Peyer's patch (tissue), 4 donors: ENCODE results near the gene BMF. TPM values are rescaled to one million over a fixed set of nuclear protein-coding genes. Genes with fewer than 3 reads are reported as not detected.

Source experiments
- DNase-seq, 3 donors: peaks; one replicate each; pipeline ENCODE4 v3.0.0-alpha.2; 2017 to 2019
- H3K27ac ChIP-seq, 4 donors: fragments of 200-600 bp; sonication (generic); one replicate each; pipeline ENCODE4 v1.5.1; 2016 to 2019
- H3K27me3 ChIP-seq, 2 donors: fragments of 200-600 bp; sonication (generic); one replicate each; pipeline ENCODE4 v1.5.1; 2019
- H3K36me3 ChIP-seq, 3 donors: fragments of 200-600 bp; sonication (generic); one replicate each; pipeline ENCODE4 v1.5.1; 2016 to 2019
- H3K4me1 ChIP-seq, 4 donors: fragments of 200-600 bp; sonication (generic); one replicate each; pipeline ENCODE4 v1.5.1; 2016 to 2019
- H3K4me3 ChIP-seq, 4 donors: fragments of 200-600 bp; sonication (generic); 1 replicate in 3 of 4; 2 replicates in 1 of 4; pipeline ENCODE4 v1.5.1; 2016 to 2019; ENCODE audit warnings: mild to moderate bottlenecking in 1 of 4
- H3K9me3 ChIP-seq, 4 donors: fragments of 200-600 bp; sonication (generic); one replicate each; pipeline ENCODE4 v1.5.1; 2016 to 2019; ENCODE audit warnings: mild to moderate bottlenecking in 1 of 4
- POLR2A ChIP-seq, 2 donors: fragments of 450-650 bp; IDR thresholded peaks; one replicate each; pipeline ENCODE4 v1.5.1; 2017; ENCODE audit warnings: antibody characterized with exemption in 2 of 2, mild to moderate bottlenecking in 2 of 2, moderate library complexity in 2 of 2
- total RNA-seq, 4 donors: library from RNA; depleted of rRNA; stranded (reverse); fragments of >200 nt; gene quantifications; one replicate each; pipeline ENCODE4 v1.1.0, GENCODE V29; 2016
- TF ChIP-seq, protein P1 (sequence below), 6 experiments: fragments of 450-650 bp in 4 of 6; fragments of 200-600 bp in 2 of 6; sonication (generic) in 1 of 6; IDR thresholded peaks; one replicate each; pipeline ENCODE4 v1.5.1; 2017 to 2019; ENCODE audit warnings: antibody characterized with exemption in 6 of 6, mild to moderate bottlenecking in 3 of 6, moderate library complexity in 1 of 6

The BMF gene
- total RNA-seq, 4 donors from 2014 or later = 13.5 to 98.2 (median 26.1) TPM

DNA sequence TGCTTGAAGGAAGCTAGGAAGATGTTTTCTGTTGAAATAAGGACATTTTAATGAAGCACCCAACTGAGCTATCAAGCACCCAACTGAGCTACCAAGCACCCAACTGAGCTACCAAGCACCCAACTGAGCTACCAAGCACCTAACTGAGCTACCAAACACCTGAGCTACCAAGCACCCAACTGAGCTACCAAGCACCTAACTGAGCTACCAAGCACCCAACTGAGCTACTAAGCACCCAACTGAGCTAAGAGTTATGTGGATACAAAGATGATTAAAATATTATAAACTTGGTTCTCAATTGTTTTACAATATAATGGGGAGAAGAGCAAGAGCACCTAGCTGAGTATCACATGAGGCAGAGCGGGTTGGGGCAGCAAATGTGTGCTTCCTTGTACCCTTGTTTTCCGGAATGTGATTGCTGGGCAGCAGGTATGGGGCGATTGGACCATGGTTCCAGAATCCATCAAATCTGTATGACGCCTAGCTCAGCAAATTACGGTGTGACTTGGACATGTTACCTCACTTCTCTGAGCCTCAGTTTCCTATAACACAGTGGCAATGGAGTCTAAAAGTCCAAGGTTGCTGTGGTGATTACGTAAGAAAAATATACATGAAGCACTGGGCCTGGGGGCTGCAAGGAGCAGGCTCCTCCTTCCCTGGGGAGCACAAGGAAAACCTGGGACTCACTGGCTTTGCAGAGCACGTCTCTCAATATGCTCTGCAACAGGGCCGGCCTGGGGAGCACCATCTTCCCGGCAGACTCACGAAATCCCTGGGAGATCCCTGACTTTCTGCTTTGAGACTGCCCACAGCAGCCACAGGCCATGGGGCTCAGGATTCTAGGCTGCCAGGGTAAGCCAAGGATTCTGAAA, 11.3 kb downstream of the BMF start:
- Histone ChIP-seq H3K36me3 (no peaks in the 10 kb centered on the region), H3K27ac (peak overlapping the region; percentile 91 to 94 (median 92))
- TF ChIP-seq, protein P1, sequence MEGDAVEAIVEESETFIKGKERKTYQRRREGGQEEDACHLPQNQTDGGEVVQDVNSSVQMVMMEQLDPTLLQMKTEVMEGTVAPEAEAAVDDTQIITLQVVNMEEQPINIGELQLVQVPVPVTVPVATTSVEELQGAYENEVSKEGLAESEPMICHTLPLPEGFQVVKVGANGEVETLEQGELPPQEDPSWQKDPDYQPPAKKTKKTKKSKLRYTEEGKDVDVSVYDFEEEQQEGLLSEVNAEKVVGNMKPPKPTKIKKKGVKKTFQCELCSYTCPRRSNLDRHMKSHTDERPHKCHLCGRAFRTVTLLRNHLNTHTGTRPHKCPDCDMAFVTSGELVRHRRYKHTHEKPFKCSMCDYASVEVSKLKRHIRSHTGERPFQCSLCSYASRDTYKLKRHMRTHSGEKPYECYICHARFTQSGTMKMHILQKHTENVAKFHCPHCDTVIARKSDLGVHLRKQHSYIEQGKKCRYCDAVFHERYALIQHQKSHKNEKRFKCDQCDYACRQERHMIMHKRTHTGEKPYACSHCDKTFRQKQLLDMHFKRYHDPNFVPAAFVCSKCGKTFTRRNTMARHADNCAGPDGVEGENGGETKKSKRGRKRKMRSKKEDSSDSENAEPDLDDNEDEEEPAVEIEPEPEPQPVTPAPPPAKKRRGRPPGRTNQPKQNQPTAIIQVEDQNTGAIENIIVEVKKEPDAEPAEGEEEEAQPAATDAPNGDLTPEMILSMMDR (IDR thresholded peaks at IDR 0.05) = no peak
- TF ChIP-seq POLR2A (IDR thresholded peaks at IDR 0.05) = no peak

DNA sequence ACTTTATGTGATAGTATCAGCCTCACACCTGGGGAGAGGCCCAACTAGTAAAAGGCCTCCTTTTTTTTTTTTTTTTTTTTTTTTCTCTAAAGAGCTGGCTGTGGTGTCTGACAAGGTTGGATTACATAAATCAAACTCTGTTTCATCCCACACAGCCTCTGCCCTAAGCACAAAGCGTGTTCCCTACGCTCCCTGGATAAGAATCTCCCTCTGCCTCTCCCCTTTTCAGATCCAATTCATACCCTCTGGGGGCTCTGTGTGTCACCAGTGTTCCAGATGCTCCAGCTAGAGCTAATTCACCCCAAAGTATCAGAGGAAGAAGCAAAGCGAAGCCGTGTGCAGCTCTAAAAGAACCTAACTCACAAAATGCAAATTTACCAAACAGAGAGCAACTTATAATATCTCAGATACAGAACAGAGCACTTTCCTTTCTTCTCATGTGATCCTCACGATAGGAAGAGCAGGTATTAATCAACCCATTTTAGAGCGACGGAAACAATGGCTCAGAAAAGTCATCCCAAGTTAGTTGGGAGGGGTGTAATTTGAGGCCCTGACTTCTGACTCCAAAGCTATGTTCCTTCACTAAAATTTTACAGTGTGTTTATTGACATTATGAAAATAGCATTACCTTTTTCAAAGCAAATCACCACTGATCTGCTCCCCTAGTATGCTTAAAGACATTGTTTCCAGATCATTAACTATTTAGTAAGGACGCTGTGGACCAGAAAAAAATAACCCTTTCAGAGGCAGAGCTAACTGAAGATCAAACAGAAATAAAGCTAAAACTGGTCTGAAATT, 12.4 kb downstream of the BMF start:
- DNase-seq = no peak
- Histone ChIP-seq H3K9me3 (no peaks in the 10 kb centered on the region), H3K4me3 (no peak overlapping the region), H3K4me1 (peaks cover 16 to 98% (median 69%) of the 10 kb centered on the region in 4 donors), H3K27me3 (no peaks in the 10 kb centered on the region), H3K27ac (peak overlapping the region in 2 of 4 donors; percentile 92 to 94), H3K36me3 (peaks cover 0 to 2% (median 0%) of the 10 kb centered on the region in 3 donors)
- TF ChIP-seq, protein P1 (IDR thresholded peaks at IDR 0.05) = no peak
- TF ChIP-seq POLR2A (IDR thresholded peaks at IDR 0.05) = no peak

More for the DNA sequence above, 11.3 kb downstream of the BMF start:
- H3K27me3 ChIP-seq = no peaks in the 10 kb centered on the region
- H3K9me3 ChIP-seq = no peaks in the 10 kb centered on the region
- no peak for DNase-seq
- H3K4me3 ChIP-seq = no peak overlapping the region
- peaks cover 16 to 98% (median 70%) of the 10 kb centered on the region in 4 donors for H3K4me1 ChIP-seq

DNA sequence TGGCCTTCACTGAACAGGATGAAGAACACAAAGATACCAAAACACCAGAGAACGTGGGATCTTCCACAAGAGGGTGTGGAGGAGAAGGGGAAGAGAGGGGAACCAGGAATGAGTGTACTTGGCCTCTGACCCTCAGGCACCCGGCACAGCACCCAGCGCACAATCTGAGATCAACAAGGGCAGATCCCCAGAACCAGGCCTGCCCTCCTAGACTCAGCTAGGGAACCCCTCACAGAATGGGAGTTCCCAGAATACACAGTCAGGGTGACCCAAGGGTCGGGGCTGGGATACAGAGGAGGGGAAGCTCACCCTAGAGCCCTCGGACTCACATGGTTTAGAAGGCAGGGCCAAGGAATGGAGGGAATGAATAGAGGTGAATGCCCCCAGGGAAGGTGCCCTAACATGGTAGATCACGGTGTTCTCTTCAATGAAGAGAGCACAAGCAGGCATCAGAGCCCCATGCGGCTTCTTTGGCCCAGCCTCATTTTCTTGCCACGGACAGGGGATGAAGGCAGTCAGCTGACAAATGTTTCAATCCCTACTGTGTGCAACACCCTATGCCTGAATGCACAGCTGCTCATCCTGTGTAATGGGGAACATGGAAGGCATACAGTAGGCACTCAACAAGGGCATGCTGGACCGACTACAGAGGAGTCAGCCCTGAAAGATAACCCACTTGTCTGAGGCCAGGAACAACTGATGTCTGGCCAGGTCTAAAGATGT, 13.1 kb downstream of the BMF start:
- Histone ChIP-seq H3K4me3 (no peak overlapping the region), H3K27ac (peak overlapping the region; percentile 11 to 94 (median 67)), H3K9me3 (no peaks in the 10 kb centered on the region), H3K27me3 (no peaks in the 10 kb centered on the region), H3K4me1 (peaks cover 16 to 95% (median 63%) of the 10 kb centered on the region in 4 donors), H3K36me3 (peaks cover 0 to 9% (median 0%) of the 10 kb centered on the region in 3 donors)
- DNase-seq = no peak
- TF ChIP-seq, protein P1 (IDR thresholded peaks at IDR 0.05) = no peak
- no peak for TF ChIP-seq POLR2A (IDR thresholded peaks at IDR 0.05)

DNA sequence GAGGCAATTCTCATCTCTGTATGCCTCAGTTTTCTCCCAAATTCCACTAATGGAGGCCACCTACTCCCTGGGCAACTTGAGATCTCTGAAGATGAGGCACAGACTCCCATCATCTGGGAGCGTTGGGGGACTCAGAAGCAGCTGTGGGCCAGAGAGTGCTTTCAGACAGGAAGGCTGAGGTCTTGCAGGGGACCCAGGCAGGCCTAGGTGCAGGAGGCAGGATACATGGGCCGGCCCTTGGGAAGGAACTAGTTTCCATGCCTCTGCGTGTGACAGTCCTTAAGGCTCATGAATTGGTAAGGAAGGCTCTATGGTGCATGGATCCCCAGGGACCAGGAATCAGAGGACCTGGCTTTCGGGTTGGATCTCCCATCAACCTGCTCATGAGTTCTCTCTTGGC, 14.5 kb downstream of the BMF start:
- peak overlapping the region; percentile 21 to 94 (median 82) for H3K27ac ChIP-seq
- DNase-seq = no peak
- H3K4me1 ChIP-seq = peaks cover 16 to 88% (median 51%) of the 10 kb centered on the region in 4 donors
- TF ChIP-seq, protein P1 (IDR thresholded peaks at IDR 0.05) = no peak
- no peak for TF ChIP-seq POLR2A (IDR thresholded peaks at IDR 0.05)
- H3K4me3 ChIP-seq = no peak overlapping the region
- H3K9me3 ChIP-seq = no peaks in the 10 kb centered on the region
- H3K36me3 ChIP-seq = peaks cover 0 to 12% (median 0%) of the 10 kb centered on the region in 3 donors
- no peaks in the 10 kb centered on the region for H3K27me3 ChIP-seq
